HEK293 (cell line): ENCODE results near the gene PFKL.

Source experiments
- REST ChIP-seq: fragments of 450-650 bp; formaldehyde crosslinking; IDR thresholded peaks from 2 replicates; pipeline ENCODE4 v1.5.1; 2016; ENCODE audit warnings: missing biosample characterization, missing genetic modification characterization
- ZNF132 ChIP-seq: fragments of 450-650 bp; formaldehyde crosslinking; IDR thresholded peaks from 2 replicates; pipeline ENCODE4 v1.5.1; 2017; ENCODE audit warnings: missing biosample characterization, missing genetic modification characterization, borderline replicate concordance
- ZNF529 ChIP-seq: fragments of 450-650 bp; formaldehyde crosslinking; IDR thresholded peaks from 2 replicates; pipeline ENCODE4 v1.5.1; 2017; ENCODE audit warnings: missing genetic modification characterization, missing biosample characterization; ENCODE audit not compliant: insufficient replicate concordance
- TF ChIP-seq, protein P1 (sequence below): fragments of 450-650 bp; formaldehyde crosslinking; IDR thresholded peaks from 2 replicates; pipeline ENCODE4 v1.5.1; 2016; ENCODE audit warnings: missing biosample characterization, missing genetic modification characterization

GRCh38 chr21:44291936-44292811 is 7.7 kb upstream of the PFKL start:
- TF ChIP-seq, protein P1, sequence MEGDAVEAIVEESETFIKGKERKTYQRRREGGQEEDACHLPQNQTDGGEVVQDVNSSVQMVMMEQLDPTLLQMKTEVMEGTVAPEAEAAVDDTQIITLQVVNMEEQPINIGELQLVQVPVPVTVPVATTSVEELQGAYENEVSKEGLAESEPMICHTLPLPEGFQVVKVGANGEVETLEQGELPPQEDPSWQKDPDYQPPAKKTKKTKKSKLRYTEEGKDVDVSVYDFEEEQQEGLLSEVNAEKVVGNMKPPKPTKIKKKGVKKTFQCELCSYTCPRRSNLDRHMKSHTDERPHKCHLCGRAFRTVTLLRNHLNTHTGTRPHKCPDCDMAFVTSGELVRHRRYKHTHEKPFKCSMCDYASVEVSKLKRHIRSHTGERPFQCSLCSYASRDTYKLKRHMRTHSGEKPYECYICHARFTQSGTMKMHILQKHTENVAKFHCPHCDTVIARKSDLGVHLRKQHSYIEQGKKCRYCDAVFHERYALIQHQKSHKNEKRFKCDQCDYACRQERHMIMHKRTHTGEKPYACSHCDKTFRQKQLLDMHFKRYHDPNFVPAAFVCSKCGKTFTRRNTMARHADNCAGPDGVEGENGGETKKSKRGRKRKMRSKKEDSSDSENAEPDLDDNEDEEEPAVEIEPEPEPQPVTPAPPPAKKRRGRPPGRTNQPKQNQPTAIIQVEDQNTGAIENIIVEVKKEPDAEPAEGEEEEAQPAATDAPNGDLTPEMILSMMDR (tag by site-specific recombination): no peak
- no peak for TF ChIP-seq ZNF132
- TF ChIP-seq REST: no peak
- TF ChIP-seq ZNF529 (tag by site-specific recombination): no peak
